Ovary (tissue), 3 donors: ENCODE data around the gene SH3RF1.

Source experiments
- CTCF ChIP-seq, 3 donors: fragments of 450-650 bp in 2 of 3; fragments of 200-600 bp in 1 of 3; IDR thresholded peaks; one replicate each; pipeline versions ENCODE4 v1.5.1 to v1.8.0; 2016 to 2022; ENCODE audit warnings: antibody characterized with exemption in 3 of 3, mild to moderate bottlenecking in 1 of 3
- EP300 ChIP-seq: sonication (generic); formaldehyde crosslinking; IDR thresholded peaks from one replicate; pipeline ENCODE4 v1.6.1; 2017; ENCODE audit warnings: antibody characterized with exemption
- POLR2A ChIP-seq: fragments of 450-650 bp; IDR thresholded peaks from one replicate; pipeline ENCODE4 v1.6.1; 2017; ENCODE audit warnings: antibody characterized with exemption, mild to moderate bottlenecking, moderate library complexity
- donor health status: DM: no; HTN: no; CAD: no.

GRCh38 chr4:169106696-169107229 lies 164.0 kb downstream of the SH3RF1 start:
- TF ChIP-seq CTCF (IDR thresholded peaks at IDR 0.05) (no peak), EP300 (no peak), POLR2A (no peak)
